PC-3 (cell line): ENCODE data around the gene C11orf24. TPM values are rescaled to one million over a fixed set of nuclear protein-coding genes. Genes with fewer than 3 reads are reported as not detected.

ENCODE experiments used
- ATAC-seq: fragments of 200-7000 bp; cut with Tn5 transposase; 2 replicates; pipeline ENCODE4 v1.9.1; 2020; ENCODE audit warnings: mild to moderate bottlenecking, moderate library complexity
- Bru-seq: library from RNA; stranded (reverse); fragments of 400-500 nt; gene quantifications from one replicate; lab custom pipeline; 2021; lab: Mats Ljungman, UMichigan
- BruChase-seq, 2 experiments: library from RNA; stranded (reverse); fragments of 400-500 nt; gene quantifications; one replicate each; lab custom pipeline; 2021; lab: Mats Ljungman, UMichigan
- BruUV-seq: library from RNA; stranded (reverse); fragments of 400-500 nt; replicated peaks from 2 replicates; lab custom pipeline; 2021; lab: Mats Ljungman, UMichigan
- CTCF ChIA-PET: fragments of 300-600 bp; sonication (Branson Sonifier 250); formaldehyde crosslinking; loops from one replicate; lab custom pipeline; 2022; ENCODE audit warnings: antibody characterized with exemption; lab: Charles Lee
- POLR2A ChIA-PET: fragments of 300-600 bp; sonication (Branson Sonifier 250); formaldehyde crosslinking; loops from one replicate; lab custom pipeline; 2022; ENCODE audit warnings: antibody characterized with exemption; ENCODE audit not compliant: unreplicated experiment; lab: Charles Lee
- DNase-seq: peaks from one replicate; pipeline ENCODE4 v3.0.0-alpha.2; 2015
- H2AFZ ChIP-seq: fragments of 300-600 bp; sonication (generic); 2 replicates; pipeline ENCODE4 v1.6.0; 2016; ENCODE audit warnings: antibody characterized with exemption, low read length
- H3F3A ChIP-seq: fragments of 300-600 bp; sonication (generic); one replicate; pipeline ENCODE4 v1.6.0; 2017; ENCODE audit warnings: antibody characterized with exemption, low read length, control low read depth, mild to moderate bottlenecking; ENCODE audit not compliant: unreplicated experiment
- H3K27ac ChIP-seq: fragments of 300-600 bp; sonication (generic); 2 replicates; pipeline ENCODE4 v1.5.1; 2016; ENCODE audit warnings: mild to moderate bottlenecking, low read length
- H3K27me3 ChIP-seq: fragments of 300-600 bp; sonication (generic); 2 replicates; pipeline ENCODE4 v1.6.1; 2016; ENCODE audit warnings: low read length, mixed read lengths
- H3K36me3 ChIP-seq: fragments of 300-600 bp; sonication (generic); 2 replicates; pipeline ENCODE4 v1.6.1; 2016; ENCODE audit warnings: low read depth, mixed run types, low read length, mixed read lengths
- H3K4me1 ChIP-seq: fragments of 300-600 bp; sonication (generic); 2 replicates; pipeline ENCODE4 v1.5.1; 2016; ENCODE audit warnings: low read length; ENCODE audit not compliant: insufficient read depth
- H3K4me2 ChIP-seq: fragments of 300-600 bp; sonication (generic); 2 replicates; pipeline ENCODE4 v1.6.0; 2016; ENCODE audit warnings: low read length
- H3K4me3 ChIP-seq: fragments of 300-600 bp; sonication (generic); 2 replicates; pipeline ENCODE4 v1.5.1; 2016; ENCODE audit warnings: mild to moderate bottlenecking, low read length, mixed read lengths
- H3K79me2 ChIP-seq: fragments of 300-600 bp; sonication (generic); 2 replicates; pipeline ENCODE4 v1.6.1; 2017; ENCODE audit warnings: low read length, mixed read lengths
- H3K9ac ChIP-seq: fragments of 300-600 bp; sonication (generic); 2 replicates; pipeline ENCODE4 v1.6.0; 2016; ENCODE audit warnings: mild to moderate bottlenecking, low read length
- H3K9me2 ChIP-seq: fragments of 300-600 bp; sonication (generic); replicated peaks from 2 replicates; pipeline ENCODE4 v1.6.1; 2016; ENCODE audit warnings: mixed run types, low read length, mixed read lengths
- H3K9me3 ChIP-seq: fragments of 300-600 bp; sonication (generic); 2 replicates; pipeline ENCODE4 v1.6.1; 2016; ENCODE audit warnings: low read length, mixed read lengths
- H4K20me1 ChIP-seq: fragments of 300-600 bp; sonication (generic); 2 replicates; pipeline ENCODE4 v1.6.1; 2016; ENCODE audit warnings: low read length, mixed read lengths
- CTCF ChIP-seq: fragments of 300-600 bp; sonication (generic); conservative IDR thresholded peaks from 2 replicates; pipeline ENCODE4 v1.5.1; 2017; ENCODE audit warnings: antibody characterized with exemption, low read depth, mild to moderate bottlenecking, low read length
- EZH2 ChIP-seq: fragments of 300-600 bp; sonication (generic); IDR thresholded peaks from one replicate; pipeline ENCODE4 v1.6.1; 2017; ENCODE audit warnings: antibody characterized with exemption, mild to moderate bottlenecking, low read length; ENCODE audit not compliant: unreplicated experiment
- EZH2phosphoT487 ChIP-seq: fragments of 300-600 bp; sonication (generic); IDR thresholded peaks from 2 replicates; pipeline ENCODE4 v1.6.1; 2018; ENCODE audit warnings: mild to moderate bottlenecking, antibody characterized with exemption, low read length, borderline replicate concordance
- intact Hi-C: fragments of 100-400 bp; cut with micrococcal nuclease; formaldehyde crosslinking; loops from 2 replicates; pipeline ENCODE4 v1.9.0; 2023
- long read RNA-seq: library from polyadenylated mRNA; unstranded; transcript quantifications from one replicate; pipeline ENCODE4 v2.0.0, GENCODE V29; 2021; ENCODE audit not compliant: unreplicated experiment
- total RNA-seq: library from RNA; depleted of rRNA; stranded (reverse); fragments of >200 nt; gene quantifications from 2 replicates; pipeline ENCODE4 v1.2.3, GENCODE V29; 2014; rRNA removed

The C11orf24 gene
- 74.9 and 75.9 TPM in 2 replicates for total RNA-seq
- Bru-seq, nascent RNA: percentile 76 among the genes with signal in this experiment
- BruChase-seq, experiment 1, labeled RNA remaining after a 6-hour chase: percentile 88 among the genes with signal in this experiment
- BruChase-seq, experiment 2, labeled RNA remaining after a 2-hour chase: percentile 77 among the genes with signal in this experiment
- long read RNA-seq, transcript C11orf24-201 (4 exons, 2,063 nt): major isoform, 21 of 83 reads
- long read RNA-seq, partial matches to known transcripts: 17 of 83 reads
- long read RNA-seq, other reads (novel, unspliced or antisense): 40 of 83 reads

DNA sequence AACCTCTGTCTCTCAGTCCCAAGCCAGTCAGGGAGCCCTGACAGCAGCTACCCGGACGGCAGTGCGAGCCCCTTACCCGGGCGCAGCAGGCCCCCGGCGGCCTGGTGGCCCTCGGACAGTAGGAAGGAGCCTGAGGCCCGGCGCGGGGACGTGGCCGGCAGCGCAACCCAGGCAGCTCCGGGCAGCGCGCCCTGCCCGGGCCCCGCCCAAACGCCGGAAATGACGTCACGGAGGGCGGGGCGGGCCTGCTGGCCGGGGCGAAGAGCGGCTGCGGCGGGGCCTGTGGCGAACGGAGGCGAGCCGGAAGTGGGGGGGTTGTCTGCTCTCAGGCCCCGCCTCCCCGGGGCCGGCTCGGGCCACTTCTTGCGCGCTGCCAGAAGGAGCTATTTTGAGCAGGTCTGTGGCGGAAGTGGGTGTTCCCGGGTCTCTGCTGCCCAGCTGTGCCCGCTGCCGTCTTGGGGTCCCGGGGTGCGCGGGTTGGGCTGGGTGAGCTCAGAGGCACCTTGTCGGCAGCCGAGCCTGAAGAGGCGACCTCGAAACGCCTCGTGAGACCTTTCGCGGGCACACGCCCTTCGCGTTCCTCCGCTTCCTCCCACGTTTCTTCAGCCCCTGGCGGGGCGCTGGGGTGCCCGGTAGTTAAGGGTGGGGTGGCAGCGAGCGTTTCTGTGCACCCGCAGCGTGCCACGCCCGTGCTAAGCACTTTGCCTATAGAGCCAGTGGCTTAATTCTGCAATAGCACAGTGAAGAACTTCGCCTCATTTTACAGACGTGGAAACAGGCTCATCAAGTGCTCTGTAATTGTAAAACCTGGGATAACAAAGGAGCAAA is at the start of gene C11orf24:
Gene C11orf24, minus strand, starts transcription at position 193 of the 828 bp plus-strand sequence. CDS start 8,206 bp downstream, outside the sequence.
- peak within 1 kb of the TSS; percentile 99 for H3K4me2 ChIP-seq
- H3K9me2 ChIP-seq: no peaks in the 10 kb centered on the region
- POLR2A ChIA-PET: interaction anchor here (0.5 to 1.0 kb wide), 7 partner anchors 23 to 285 kb away, joined by 3 to 13 read pairs (median 3); partner anchors contain the start of gene LRP5
- no peaks in the 10 kb centered on the region for H3F3A ChIP-seq
- DNase-seq (peak; percentile 98), ATAC-seq (peak; percentile 92)
- H3K27me3 ChIP-seq: no peaks in the 10 kb centered on the region
- H3K4me1 ChIP-seq: peaks cover 22% of the 10 kb centered on the region
- peak within 1 kb of the TSS; percentile 86 for H2AFZ ChIP-seq
- TSS peak; percentile 95 for BruUV-seq
- CTCF ChIA-PET: interaction anchor here (0.7 to 1.1 kb wide), 4 partner anchors 14 to 80 kb away, joined by 3 to 7 read pairs (median 4); no protein-coding TSS in a partner anchor
- H4K20me1 ChIP-seq: no peaks in the 10 kb centered on the region
- peaks cover 12% of the 10 kb centered on the region; the same call in 1 of the 2 replicates for H3K36me3 ChIP-seq
- intact Hi-C loops: loop anchor here (1.0 to 5.0 kb wide), 2 partner anchors 25 to 110 kb away; no protein-coding TSS in a partner anchor
- H3K79me2 ChIP-seq: peaks cover 36% of the 10 kb centered on the region
- H3K9ac ChIP-seq: peak within 1 kb of the TSS; percentile 98
- peak within 1 kb of the TSS; percentile 76 for H3K27ac ChIP-seq
- H3K4me3 ChIP-seq: peak within 1 kb of the TSS; percentile 89
- no peaks in the 10 kb centered on the region for H3K9me3 ChIP-seq
- TF ChIP-seq EZH2: no peak
- TF ChIP-seq EZH2phosphoT487: peak; percentile 54; the same call in 1 of the 2 replicates

DNA sequence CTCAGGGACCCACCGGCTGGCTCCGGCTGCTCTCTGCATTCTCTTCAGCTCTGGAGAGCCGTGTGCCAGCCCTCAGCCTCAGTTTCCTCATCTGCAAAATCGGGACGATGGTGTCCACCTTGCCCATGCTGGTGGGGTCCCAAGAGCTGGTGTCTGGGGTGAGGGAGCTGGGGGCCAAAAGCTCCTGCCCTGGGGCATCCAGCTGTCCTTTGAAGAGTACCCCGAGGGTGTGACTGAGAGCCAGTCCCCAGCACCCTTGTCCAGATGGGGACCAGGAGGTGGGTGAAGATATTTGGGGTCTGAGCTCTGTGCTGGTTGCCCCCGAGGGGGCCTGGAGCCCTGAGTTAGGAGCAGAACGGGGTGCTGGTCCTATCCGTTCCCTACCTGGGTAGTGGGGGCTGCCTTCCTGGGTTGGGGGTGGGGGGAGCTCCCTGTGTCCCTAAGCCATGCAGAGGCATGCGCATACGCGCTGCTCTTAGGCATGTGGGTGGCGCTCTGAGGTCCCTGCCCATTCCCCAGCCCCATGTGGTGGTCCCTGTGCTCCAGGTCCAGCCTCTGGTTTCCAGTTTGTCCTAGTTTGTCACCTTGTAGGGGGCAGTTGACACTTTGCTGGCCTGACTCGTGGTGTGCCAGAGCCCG is 45.5 kb upstream of the C11orf24 start:
- no peaks in the 10 kb centered on the region for H3K9me2 ChIP-seq
- no peak overlapping the region for H2AFZ ChIP-seq
- H4K20me1 ChIP-seq: peaks cover 27% of the 10 kb centered on the region
- no peaks in the 10 kb centered on the region for H3K27me3 ChIP-seq
- H3F3A ChIP-seq: no peaks in the 10 kb centered on the region
- H3K4me3 ChIP-seq: peak overlapping the region; percentile 12; the same call in 1 of the 2 replicates
- H3K36me3 ChIP-seq: no peaks in the 10 kb centered on the region
- peaks cover 35% of the 10 kb centered on the region for H3K4me1 ChIP-seq
- no peak overlapping the region for H3K27ac ChIP-seq
- POLR2A ChIA-PET: no interaction called here
- no peaks in the 10 kb centered on the region for H3K9me3 ChIP-seq
- peaks cover 93% of the 10 kb centered on the region for H3K79me2 ChIP-seq
- CTCF ChIA-PET: no interaction called here
- intact Hi-C loops: no loop called here
- DNase-seq (no peak), ATAC-seq (no peak)
- no peak overlapping the region for H3K9ac ChIP-seq
- BruUV-seq: no TSS peak
- H3K4me2 ChIP-seq: peak overlapping the region; percentile 55
- TF ChIP-seq EZH2 (no peak), CTCF (no peak), EZH2phosphoT487 (no peak)
